NCI-H1417 (cell line): ENCODE measurements around the gene CYSRT1.

Experiments
- DNase-seq, 3 experiments: peaks; one replicate each; lab custom pipeline; 2025; lab: John Stamatoyannopoulos, UW

CYSRT1 gene

GRCh38 chr9:137224830-137225694, at the start of gene CYSRT1:
Gene CYSRT1 (plus strand): TSS chr9:137225174. CDS start chr9:137225622, 448 bp downstream.
- no peak for DNase-seq

GRCh38 chr9:137175345-137175961, 49.5 kb upstream of the CYSRT1 start:
- peak in 1 of 3 experiments; percentile 51 for DNase-seq

- peak in 1 of 3 experiments; percentile 31 for DNase-seq
Observed at GRCh38 chr9:137176302-137177182, 48.4 kb upstream of the CYSRT1 start.

- no peak for DNase-seq
Observed at GRCh38 chr9:137178201-137178938, 46.6 kb upstream of the CYSRT1 start.

- DNase-seq: no peak
Observed at GRCh38 chr9:137178939-137179630, 45.9 kb upstream of the CYSRT1 start.

GRCh38 chr9:137179761-137180160, 45.2 kb upstream of the CYSRT1 start:
- DNase-seq: no peak

GRCh38 chr9:137180491-137180890, 44.5 kb upstream of the CYSRT1 start:
- no peak for DNase-seq

GRCh38 chr9:137181680-137182079, 43.3 kb upstream of the CYSRT1 start:
- no peak for DNase-seq

GRCh38 chr9:137182836-137183235, 42.1 kb upstream of the CYSRT1 start:
- DNase-seq: no peak

GRCh38 chr9:137183980-137184595, 40.9 kb upstream of the CYSRT1 start:
- no peak for DNase-seq

- no peak for DNase-seq
Observed at GRCh38 chr9:137184881-137185660, 39.9 kb upstream of the CYSRT1 start.

- DNase-seq: no peak
Observed at GRCh38 chr9:137185921-137186320, 39.1 kb upstream of the CYSRT1 start.

- DNase-seq: no peak
Observed at GRCh38 chr9:137186385-137186784, 38.6 kb upstream of the CYSRT1 start.

GRCh38 chr9:137187386-137187785, 37.6 kb upstream of the CYSRT1 start:
- no peak for DNase-seq

GRCh38 chr9:137188086-137188489, 36.9 kb upstream of the CYSRT1 start:
- no peak for DNase-seq

- peak; percentile 93 to 98 (median 97) for DNase-seq
Observed at GRCh38 chr9:137188490-137189296, 36.3 kb upstream of the CYSRT1 start, which contains the start of the genes ANAPC2 and SSNA1. Gene ANAPC2 (minus strand): TSS chr9:137188560. CDS start chr9:137188532, 28 bp downstream. Gene SSNA1 (plus strand): TSS chr9:137188676. CDS start chr9:137188727, 51 bp downstream.

- no peak for DNase-seq
Observed at GRCh38 chr9:137189297-137190295, 35.4 kb upstream of the CYSRT1 start.
